Measurements from ENCODE around the gene COX19. TPM values are rescaled to one million over a fixed set of nuclear protein-coding genes. Genes with fewer than 3 reads are reported as not detected.
"Not testable (repeated sequence)": the region's sequence is repeated elsewhere in the genome, so short reads cannot be mapped to it uniquely, and the experiment has no call there.

The COX19 gene
- total and polyA plus RNA-seq, 2 donors (not counting 1 experiment from before 2014, with no cell fraction given) = 14.7 to 38.3 TPM

GRCh38 chr7:924042-924441, 51.3 kb downstream of the COX19 start:
- WGBS (ENCODE audit: insufficient coverage) = no CpG with 5 or more reads among the region's 25 CpGs
- H3K27ac Mint-ChIP-seq; H3K79me2 ChIP-seq (ENCODE audit: control insufficient read depth, insufficient read depth, low read length); H3K4me3 Mint-ChIP-seq; DNase-seq; H3K9ac ChIP-seq (ENCODE audit: low read length); H3K9me3 ChIP-seq (ENCODE audit: control extremely low read depth in 1 of 3, control insufficient read depth in 2 of 3, insufficient read depth in 1 of 3, low read length in 2 of 3); H3K27me3 Mint-ChIP-seq; H3K9me3 Mint-ChIP-seq (ENCODE audit: insufficient read depth); ATAC-seq (ENCODE audit: low read depth); H4K20me1 ChIP-seq (ENCODE audit: control insufficient read depth, insufficient read depth, low read length, poor library complexity, severe bottlenecking); H3K27me3 ChIP-seq (replicated peaks in 1 of 4; ENCODE audit: control extremely low read depth in 1 of 4, control insufficient read depth in 3 of 4, insufficient read depth in 4 of 4, low read length in 3 of 4); H3K27ac ChIP-seq (ENCODE audit: low read length in 2 of 2); H3K36me3 ChIP-seq (replicated peaks in 1 of 2; ENCODE audit: control extremely low read depth in 1 of 2, control insufficient read depth in 1 of 2, extremely low read depth in 1 of 2, insufficient read depth in 2 of 2, low read length in 1 of 2): not testable (repeated sequence)
- intact Hi-C loops (cut with micrococcal nuclease) = loop anchor here (5.0 kb wide), 1 partner anchor 98 kb away; no protein-coding TSS in a partner anchor
- Histone ChIP-seq H2AFZ (ENCODE audit: insufficient read depth, low read depth, low read length, poor library complexity, severe bottlenecking) (peak overlapping the region; percentile 87), H3K4me2 (replicated peaks; ENCODE audit: low read depth, low read length, poor library complexity, severe bottlenecking) (peak overlapping the region; percentile 97), H3K4me3 (ENCODE audit: control extremely low read depth in 1 of 5, extremely low read depth in 1 of 5, insufficient read depth in 1 of 5, low read depth in 2 of 5, low read length in 4 of 5) (peak overlapping the region in 3 of 5 experiments; percentile 55 to 67 (median 55)), H3K4me1 (ENCODE audit: control insufficient read depth in 2 of 2, insufficient read depth in 2 of 2, low read length in 2 of 2) (peaks cover 34 to 62% of the 10 kb centered on the region in 2 donors)
- POLR2A ChIA-PET = interaction anchor here (0.5 kb wide), 1 partner anchor 15 kb away, joined by 5 read pairs; no protein-coding TSS in a partner anchor
- CTCF ChIA-PET = interaction anchor here (0.7 to 3.1 kb wide), 5 partner anchors 14 to 69 kb away, joined by 3 to 14 read pairs (median 5); no protein-coding TSS in a partner anchor
- H3K4me1 Mint-ChIP-seq = peaks cover 42% of the 10 kb centered on the region

- Histone ChIP-seq H3K4me3 (ENCODE audit: control extremely low read depth in 1 of 5, extremely low read depth in 1 of 5, insufficient read depth in 1 of 5, low read depth in 2 of 5, low read length in 4 of 5) (peak overlapping the region; percentile 21 to 67 (median 55)), H3K79me2 (ENCODE audit: control insufficient read depth, insufficient read depth, low read length) (no peaks in the 10 kb centered on the region), H4K20me1 (ENCODE audit: control insufficient read depth, insufficient read depth, low read length, poor library complexity, severe bottlenecking) (no peaks in the 10 kb centered on the region), H3K4me2 (replicated peaks; ENCODE audit: low read depth, low read length, poor library complexity, severe bottlenecking) (peak overlapping the region; percentile 97), H3K9ac (ENCODE audit: low read length) (peak overlapping the region; percentile 72), H3K36me3 (replicated peaks in 1 of 2; ENCODE audit: control extremely low read depth in 1 of 2, control insufficient read depth in 1 of 2, extremely low read depth in 1 of 2, insufficient read depth in 2 of 2, low read length in 1 of 2) (no peaks in the 10 kb centered on the region), H3K4me1 (ENCODE audit: control insufficient read depth in 2 of 2, insufficient read depth in 2 of 2, low read length in 2 of 2) (peaks cover 31 to 55% of the 10 kb centered on the region in 2 donors), H3K27ac (ENCODE audit: low read length in 2 of 2) (peak overlapping the region; percentile 84 to 85), H3K27me3 (replicated peaks in 1 of 4; ENCODE audit: control extremely low read depth in 1 of 4, control insufficient read depth in 3 of 4, insufficient read depth in 4 of 4, low read length in 3 of 4) (no peaks in the 10 kb centered on the region), H2AFZ (ENCODE audit: insufficient read depth, low read depth, low read length, poor library complexity, severe bottlenecking) (peak overlapping the region; percentile 87), H3K9me3 (ENCODE audit: control extremely low read depth in 1 of 3, control insufficient read depth in 2 of 3, insufficient read depth in 1 of 3, low read length in 2 of 3) (peaks cover 0 to 4% (median 0%) of the 10 kb centered on the region in 3 donors)
- Mint-ChIP-seq H3K4me3 (peak overlapping the region; percentile 88), H3K27me3 (no peaks in the 10 kb centered on the region), H3K4me1 (peaks cover 37% of the 10 kb centered on the region), H3K9me3 (ENCODE audit: insufficient read depth) (no peaks in the 10 kb centered on the region), H3K27ac (peak overlapping the region; percentile 93)
- WGBS (ENCODE audit: insufficient coverage) = 22% methylated on average over 36 of the region's 40 CpGs
- ATAC-seq (ENCODE audit: low read depth) (peak; percentile 87), DNase-seq (peak; percentile 88)
- no peak for TF ChIP-seq EZH2 (IDR thresholded peaks at IDR 0.05; ENCODE audit: borderline replicate concordance, insufficient read depth, low read depth, low read length, poor library complexity, severe bottlenecking)
- intact Hi-C loops (cut with micrococcal nuclease) = loop anchor here (1.0 to 5.0 kb wide), 3 partner anchors 13 to 99 kb away; partner anchors contain the start of gene COX19
- ChIA-PET CTCF (interaction anchor here (0.7 to 3.1 kb wide), 9 partner anchors 13 to 254 kb away, joined by 3 to 14 read pairs (median 4); no protein-coding TSS in a partner anchor), POLR2A (interaction anchor here (0.5 to 1.2 kb wide), 8 partner anchors 13 to 1636 kb away, joined by 3 to 9 read pairs (median 5); partner anchors contain the start of gene COX19)
Measured at GRCh38 chr7:923108-924041, 52.0 kb downstream of the COX19 start.

All from B cell (primary cell).